HCT116 (cell line): ENCODE measurements around the gene DHRS9. TPM values are rescaled to one million over a fixed set of nuclear protein-coding genes. Genes with fewer than 3 reads are reported as not detected.

Experiments
- ATAC-seq: fragments of 200-7000 bp; cut with Tn5 transposase; 2 replicates; pipeline ENCODE4 v1.9.1; 2020; ENCODE audit warnings: mild to moderate bottlenecking, moderate library complexity
- BruUV-seq: library from RNA; stranded (reverse); fragments of 400-500 nt; replicated peaks from 2 replicates; lab custom pipeline; 2021; lab: Mats Ljungman, UMichigan
- CTCF ChIA-PET: fragments of 300-600 bp; sonication (Branson Sonifier 250); formaldehyde crosslinking; loops from one replicate; lab custom pipeline; 2021; ENCODE audit warnings: antibody characterized with exemption; lab: Charles Lee
- POLR2A ChIA-PET: fragments of 300-600, 350-600 bp; sonication (Branson Sonifier 250); formaldehyde crosslinking; loops from one replicate; lab custom pipeline; 2021; ENCODE audit warnings: antibody characterized with exemption; lab: Charles Lee
- RAD21 ChIA-PET, 2 experiments: fragments of 300-600 bp; sonication (Branson Sonifier 250); formaldehyde crosslinking; loops; one replicate each; lab custom pipeline; 2023; ENCODE audit warnings: low total read pairs in 2 of 2; ENCODE audit not compliant: uncharacterized antibody in 2 of 2, unreplicated experiment in 2 of 2, low non-redundant PET in 1 of 2; lab: Charles Lee
- DNase-seq: peaks from one replicate; pipeline ENCODE4 v3.0.0-alpha.2; 2010; ENCODE audit warnings: low read depth, low spot score
- H2AFZ ChIP-seq: fragments of 200-600 bp; shearing (Covaris generic), sonication (generic); 2 replicates; pipeline ENCODE4 v1.6.1; 2017; ENCODE audit warnings: low read depth, mixed run types, mixed read lengths, antibody characterized with exemption, low read length; ENCODE audit not compliant: poor library complexity, severe bottlenecking
- H3K27ac ChIP-seq: 2 replicates; pipeline ENCODE4 v1.5.1; 2012; ENCODE audit warnings: low read depth, low read length
- H3K27me3 ChIP-seq: fragments of 200-600 bp; sonication (generic); 2 replicates; pipeline ENCODE4 v1.6.1; 2016; ENCODE audit warnings: mixed run types, low read length, mixed read lengths; ENCODE audit not compliant: insufficient read depth
- H3K36me3 ChIP-seq, 2 experiments: fragments of 200-500 bp in 1 of 2; fragments of 200-600 bp in 1 of 2; sonication (Bioruptor generic) in 1 of 2; sonication (generic) in 1 of 2; 2 replicates each; pipeline versions ENCODE4 v1.5.1 to v1.6.1; 2014 to 2016; ENCODE audit warnings: low read length in 2 of 2, inconsistent platforms in 1 of 2, mixed read lengths in 1 of 2, mixed run types in 1 of 2; ENCODE audit not compliant: insufficient read depth in 2 of 2, control insufficient read depth in 1 of 2
- H3K4me1 ChIP-seq, 2 experiments: fragments of 200-600 bp in 1 of 2; sonication (generic) in 1 of 2; 2 replicates each; pipeline versions ENCODE4 v1.5.1 to v1.6.1; 2012 to 2017; ENCODE audit warnings: low read length in 2 of 2, inconsistent platforms in 1 of 2, mild to moderate bottlenecking in 1 of 2, mixed read lengths in 1 of 2, mixed run types in 1 of 2, moderate library complexity in 1 of 2; ENCODE audit not compliant: insufficient read depth in 2 of 2, control insufficient read depth in 1 of 2
- H3K4me2 ChIP-seq: fragments of 200-600 bp; sonication (generic); 2 replicates; pipeline ENCODE4 v1.6.1; 2017; ENCODE audit warnings: mixed run types, low read length, mixed read lengths
- H3K4me3 ChIP-seq, 2 experiments: fragments of 200-600 bp in 1 of 2; sonication (generic) in 1 of 2; replicated peaks in 1 of 2; 2 replicates each; pipeline ENCODE4 v1.5.1; 2011 to 2016; ENCODE audit warnings: low read length in 2 of 2, control low read depth in 1 of 2, low read depth in 1 of 2, mild to moderate bottlenecking in 1 of 2, mixed read lengths in 1 of 2, mixed run types in 1 of 2
- H3K79me2 ChIP-seq: fragments of 200-600 bp; sonication (generic); 2 replicates; pipeline ENCODE4 v1.6.1; 2017; ENCODE audit warnings: mild to moderate bottlenecking, mixed run types, low read length, moderate library complexity, mixed read lengths; ENCODE audit not compliant: insufficient read depth
- H3K9ac ChIP-seq: fragments of 200-600 bp; sonication (generic); 2 replicates; pipeline ENCODE4 v1.6.1; 2016; ENCODE audit warnings: low read length, mixed read lengths
- H3K9me2 ChIP-seq: fragments of 200-600 bp; sonication (generic), shearing (Covaris generic); 2 replicates; pipeline ENCODE4 v1.6.1; 2017; ENCODE audit warnings: mixed run types, mild to moderate bottlenecking, moderate library complexity; ENCODE audit not compliant: insufficient read depth
- H3K9me3 ChIP-seq, 2 experiments: fragments of 200-500 bp in 1 of 2; fragments of 200-600 bp in 1 of 2; sonication (Bioruptor generic) in 1 of 2; sonication (generic) in 1 of 2; 2 replicates each; pipeline ENCODE4 v1.6.1; 2014 to 2017; ENCODE audit warnings: low read length in 2 of 2, mixed read lengths in 2 of 2, inconsistent platforms in 1 of 2, low read depth in 1 of 2, mild to moderate bottlenecking in 1 of 2, mixed run types in 1 of 2, moderate library complexity in 1 of 2; ENCODE audit not compliant: control insufficient read depth in 1 of 2, insufficient read depth in 1 of 2
- H4K20me1 ChIP-seq: fragments of 200-600 bp; sonication (generic), shearing (Covaris generic); 2 replicates; pipeline ENCODE4 v1.6.1; 2017; ENCODE audit warnings: mixed run types, mild to moderate bottlenecking, moderate library complexity; ENCODE audit not compliant: insufficient read depth
- CBX3 ChIP-seq: IDR thresholded peaks from 2 replicates; pipeline ENCODE4 v1.6.1; 2012; ENCODE audit warnings: low read depth
- CEBPB ChIP-seq: IDR thresholded peaks from 2 replicates; pipeline ENCODE4 v1.6.1; 2012; ENCODE audit warnings: low read depth
- EGR1 ChIP-seq: IDR thresholded peaks from 2 replicates; pipeline ENCODE4 v1.6.1; 2012; ENCODE audit warnings: low read depth
- ELF1 ChIP-seq: IDR thresholded peaks from 2 replicates; pipeline ENCODE4 v1.6.1; 2012; ENCODE audit warnings: low read depth, borderline replicate concordance
- EZH2 ChIP-seq: fragments of 200-600 bp; sonication (generic); IDR thresholded peaks from 2 replicates; pipeline ENCODE4 v1.6.1; 2017; ENCODE audit warnings: antibody characterized with exemption, mixed run types
- EZH2phosphoT487 ChIP-seq: fragments of 200-600 bp; IDR thresholded peaks from 2 replicates; pipeline ENCODE4 v1.6.1; 2018; ENCODE audit warnings: antibody characterized with exemption, borderline replicate concordance
- FOSL1 ChIP-seq: IDR thresholded peaks from 2 replicates; pipeline ENCODE4 v1.6.1; 2012; ENCODE audit warnings: low read depth
- JUND ChIP-seq: IDR thresholded peaks from 2 replicates; pipeline ENCODE4 v1.6.1; 2012
- POLR2A ChIP-seq: IDR thresholded peaks from 2 replicates; pipeline ENCODE4 v1.7.0; 2011; ENCODE audit warnings: borderline replicate concordance; ENCODE audit not compliant: insufficient read depth, insufficient read length; ENCODE audit errors: extremely low read depth
- POLR2AphosphoS5 ChIP-seq: IDR thresholded peaks from 2 replicates; pipeline ENCODE4 v1.6.1; 2011; ENCODE audit warnings: mild to moderate bottlenecking, low read depth, low read length, moderate library complexity
- RAD21 ChIP-seq: IDR thresholded peaks from 2 replicates; pipeline ENCODE4 v1.6.1; 2012; ENCODE audit warnings: low read depth, mild to moderate bottlenecking
- SIN3A ChIP-seq: IDR thresholded peaks from 2 replicates; pipeline ENCODE4 v1.6.1; 2012; ENCODE audit warnings: low read depth
- SP1 ChIP-seq: IDR thresholded peaks from 2 replicates; pipeline ENCODE4 v1.6.1; 2012; ENCODE audit warnings: low read depth
- SRF ChIP-seq: IDR thresholded peaks from 2 replicates; pipeline ENCODE4 v1.6.1; 2012; ENCODE audit warnings: low read depth
- TCF7L2 ChIP-seq: IDR thresholded peaks from 2 replicates; pipeline ENCODE4 v1.7.0; 2011; ENCODE audit warnings: borderline replicate concordance, inconsistent platforms; ENCODE audit not compliant: insufficient read depth, insufficient read length; ENCODE audit errors: extremely low read depth
- YY1 ChIP-seq: IDR thresholded peaks from 2 replicates; pipeline ENCODE4 v1.6.1; 2011; ENCODE audit warnings: low read length, low read depth, moderate library complexity, mild to moderate bottlenecking; ENCODE audit not compliant: insufficient replicate concordance; ENCODE audit errors: extremely low read depth
- ZFX ChIP-seq: fragments of 450-650 bp; IDR thresholded peaks from 2 replicates; pipeline ENCODE4 v1.6.1; 2017
- intact Hi-C: fragments of 100-400 bp; cut with micrococcal nuclease; formaldehyde crosslinking; loops from 2 replicates; pipeline ENCODE4 v1.10.0; 2022
- total RNA-seq: library from RNA; stranded (reverse); gene quantifications from one replicate; pipeline ENCODE4 v1.2.1, GENCODE V29; 2021; ENCODE audit not compliant: unreplicated experiment
- TF ChIP-seq, protein P1 (sequence below): IDR thresholded peaks from 2 replicates; pipeline ENCODE4 v1.6.1; 2011; ENCODE audit warnings: mild to moderate bottlenecking, low read length, moderate library complexity; ENCODE audit not compliant: insufficient replicate concordance; ENCODE audit errors: extremely low read depth
- TF ChIP-seq, protein P2 (sequence below): IDR thresholded peaks from 2 replicates; pipeline ENCODE4 v1.6.1; 2012; ENCODE audit warnings: low read depth
- TF ChIP-seq, protein P3 (sequence below): IDR thresholded peaks from 2 replicates; pipeline ENCODE4 v1.6.1; 2012

The DHRS9 gene
- total RNA-seq, 1 experiment from 2014 or later, result 0.15 TPM

DNA sequence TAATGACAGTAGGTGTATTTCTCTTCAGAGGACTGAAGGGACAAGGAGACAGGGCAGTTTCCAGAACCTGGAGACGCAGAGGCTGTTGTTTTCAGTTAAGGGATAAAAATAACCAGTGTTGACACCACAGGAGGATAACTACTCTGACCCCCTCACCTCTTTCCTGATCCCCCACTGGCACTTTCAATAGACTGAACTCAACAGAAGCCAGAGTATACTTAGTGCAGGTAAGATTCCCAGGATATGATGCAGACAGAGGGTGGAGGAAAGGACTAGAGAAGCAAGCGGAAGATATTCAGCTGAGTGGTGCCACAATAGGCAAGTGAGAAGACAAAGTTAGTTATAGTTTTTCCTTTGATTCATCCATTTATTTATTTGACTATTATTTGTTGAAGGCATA is 19.8 kb downstream of the DHRS9 start:
- Histone ChIP-seq H3K27me3 (peaks cover 3% of the 10 kb centered on the region; the same call in 1 of the 2 replicates), H3K4me1 (peaks cover 11 to 16% of the 10 kb centered on the region in 2 experiments; a peak in 3 of 4 replicates), H3K9ac (no peak overlapping the region), H3K27ac (no peak overlapping the region), H3K9me3 (no peaks in the 10 kb centered on the region), H2AFZ (no peak overlapping the region), H3K36me3 (no peaks in the 10 kb centered on the region), H3K9me2 (no peaks in the 10 kb centered on the region), H3K4me2 (no peak overlapping the region), H4K20me1 (no peaks in the 10 kb centered on the region), H3K79me2 (no peaks in the 10 kb centered on the region), H3K4me3 (no peak overlapping the region)
- TF ChIP-seq POLR2A, result no peak
- TF ChIP-seq ELF1, result no peak
- TF ChIP-seq, protein P1, sequence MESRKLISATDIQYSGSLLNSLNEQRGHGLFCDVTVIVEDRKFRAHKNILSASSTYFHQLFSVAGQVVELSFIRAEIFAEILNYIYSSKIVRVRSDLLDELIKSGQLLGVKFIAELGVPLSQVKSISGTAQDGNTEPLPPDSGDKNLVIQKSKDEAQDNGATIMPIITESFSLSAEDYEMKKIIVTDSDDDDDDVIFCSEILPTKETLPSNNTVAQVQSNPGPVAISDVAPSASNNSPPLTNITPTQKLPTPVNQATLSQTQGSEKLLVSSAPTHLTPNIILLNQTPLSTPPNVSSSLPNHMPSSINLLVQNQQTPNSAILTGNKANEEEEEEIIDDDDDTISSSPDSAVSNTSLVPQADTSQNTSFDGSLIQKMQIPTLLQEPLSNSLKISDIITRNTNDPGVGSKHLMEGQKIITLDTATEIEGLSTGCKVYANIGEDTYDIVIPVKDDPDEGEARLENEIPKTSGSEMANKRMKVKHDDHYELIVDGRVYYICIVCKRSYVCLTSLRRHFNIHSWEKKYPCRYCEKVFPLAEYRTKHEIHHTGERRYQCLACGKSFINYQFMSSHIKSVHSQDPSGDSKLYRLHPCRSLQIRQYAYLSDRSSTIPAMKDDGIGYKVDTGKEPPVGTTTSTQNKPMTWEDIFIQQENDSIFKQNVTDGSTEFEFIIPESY, result no peak
- TF ChIP-seq EZH2, result no peak
- no peak for TF ChIP-seq JUND
- TF ChIP-seq TCF7L2, result no peak
- TF ChIP-seq FOSL1, result no peak
- TF ChIP-seq YY1, result no peak
- no peak for TF ChIP-seq RAD21
- no peak for TF ChIP-seq SP1
- TF ChIP-seq CBX3, result no peak
- TF ChIP-seq SRF, result no peak
- no peak for TF ChIP-seq EZH2phosphoT487
- TF ChIP-seq, protein P2, sequence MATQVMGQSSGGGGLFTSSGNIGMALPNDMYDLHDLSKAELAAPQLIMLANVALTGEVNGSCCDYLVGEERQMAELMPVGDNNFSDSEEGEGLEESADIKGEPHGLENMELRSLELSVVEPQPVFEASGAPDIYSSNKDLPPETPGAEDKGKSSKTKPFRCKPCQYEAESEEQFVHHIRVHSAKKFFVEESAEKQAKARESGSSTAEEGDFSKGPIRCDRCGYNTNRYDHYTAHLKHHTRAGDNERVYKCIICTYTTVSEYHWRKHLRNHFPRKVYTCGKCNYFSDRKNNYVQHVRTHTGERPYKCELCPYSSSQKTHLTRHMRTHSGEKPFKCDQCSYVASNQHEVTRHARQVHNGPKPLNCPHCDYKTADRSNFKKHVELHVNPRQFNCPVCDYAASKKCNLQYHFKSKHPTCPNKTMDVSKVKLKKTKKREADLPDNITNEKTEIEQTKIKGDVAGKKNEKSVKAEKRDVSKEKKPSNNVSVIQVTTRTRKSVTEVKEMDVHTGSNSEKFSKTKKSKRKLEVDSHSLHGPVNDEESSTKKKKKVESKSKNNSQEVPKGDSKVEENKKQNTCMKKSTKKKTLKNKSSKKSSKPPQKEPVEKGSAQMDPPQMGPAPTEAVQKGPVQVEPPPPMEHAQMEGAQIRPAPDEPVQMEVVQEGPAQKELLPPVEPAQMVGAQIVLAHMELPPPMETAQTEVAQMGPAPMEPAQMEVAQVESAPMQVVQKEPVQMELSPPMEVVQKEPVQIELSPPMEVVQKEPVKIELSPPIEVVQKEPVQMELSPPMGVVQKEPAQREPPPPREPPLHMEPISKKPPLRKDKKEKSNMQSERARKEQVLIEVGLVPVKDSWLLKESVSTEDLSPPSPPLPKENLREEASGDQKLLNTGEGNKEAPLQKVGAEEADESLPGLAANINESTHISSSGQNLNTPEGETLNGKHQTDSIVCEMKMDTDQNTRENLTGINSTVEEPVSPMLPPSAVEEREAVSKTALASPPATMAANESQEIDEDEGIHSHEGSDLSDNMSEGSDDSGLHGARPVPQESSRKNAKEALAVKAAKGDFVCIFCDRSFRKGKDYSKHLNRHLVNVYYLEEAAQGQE, result no peak
- TF ChIP-seq SIN3A, result no peak
- no peak for TF ChIP-seq CEBPB
- TF ChIP-seq, protein P3, sequence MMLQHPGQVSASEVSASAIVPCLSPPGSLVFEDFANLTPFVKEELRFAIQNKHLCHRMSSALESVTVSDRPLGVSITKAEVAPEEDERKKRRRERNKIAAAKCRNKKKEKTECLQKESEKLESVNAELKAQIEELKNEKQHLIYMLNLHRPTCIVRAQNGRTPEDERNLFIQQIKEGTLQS, result no peak
- no peak for TF ChIP-seq ZFX
- no peak for TF ChIP-seq EGR1
- TF ChIP-seq POLR2AphosphoS5, result no peak
- ATAC-seq (no peak), DNase-seq (no peak)
- ChIA-PET CTCF (no interaction called here), POLR2A (no interaction called here), RAD21 (no interaction called here)
- intact Hi-C loops, result no loop called here
- BruUV-seq, result no TSS peak
